ENCODE measurements around the gene CBR3.
A peak's percentile ranks its signal among the peaks of the same experiment; 100 is the strongest.
"Not testable (repeated sequence)": the region's sequence is repeated elsewhere in the genome, so short reads cannot be mapped to it uniquely, and the experiment has no call there.

Gene CBR3

DNA sequence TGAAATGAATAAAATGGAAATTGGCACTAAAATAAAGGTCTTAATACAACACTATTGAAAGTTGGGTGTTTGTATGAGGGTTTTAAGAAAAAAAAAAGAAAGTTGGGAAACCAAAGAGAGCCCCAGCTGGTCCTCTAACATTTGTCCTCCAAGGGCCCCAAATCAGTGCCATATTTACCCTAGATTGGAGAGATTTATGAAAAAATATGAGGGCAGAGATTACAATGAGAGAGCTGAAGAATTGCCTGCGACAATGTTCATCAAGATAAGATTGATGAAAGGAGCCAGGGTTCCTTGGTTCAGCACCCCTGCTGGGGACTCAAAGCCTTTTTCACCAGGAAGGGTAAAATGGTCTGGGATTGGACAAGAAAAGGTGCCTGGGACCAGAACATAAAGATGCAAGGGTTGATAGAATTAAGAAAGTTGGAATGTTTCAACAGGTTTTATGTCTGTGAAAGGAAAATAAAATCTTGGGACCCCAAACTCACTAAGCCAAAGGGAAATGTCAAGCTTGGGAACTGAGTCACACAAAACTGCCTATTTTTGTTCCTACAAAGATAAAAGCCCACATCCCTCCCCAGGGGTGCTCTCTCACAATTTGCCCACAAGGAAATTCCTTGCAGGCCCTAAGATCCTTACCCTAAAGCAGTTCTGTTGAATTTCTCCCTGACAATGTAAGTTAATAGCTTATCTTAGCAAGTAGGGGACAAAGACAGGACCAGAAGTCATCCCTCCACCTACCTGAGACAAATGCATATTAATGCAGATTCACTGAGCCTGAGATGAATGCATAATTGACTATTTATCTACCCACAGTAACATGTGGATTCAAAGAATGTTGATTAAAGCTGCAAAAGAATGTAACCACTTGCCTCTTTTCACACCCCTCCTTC lies 38.2 kb upstream of the CBR3 start:
- Mint-ChIP-seq H3K4me3 (no peak overlapping the region), H3K9me3 (peaks cover 34% of the 10 kb centered on the region), H3K27ac (no peak overlapping the region), H3K4me1 (peaks cover 41% of the 10 kb centered on the region), H3K27me3 (ENCODE audit: low read depth, poor library complexity) (peaks cover 21% of the 10 kb centered on the region), H3K36me3 (ENCODE audit: low read depth) (peaks cover 12% of the 10 kb centered on the region)
- no peak for DNase-seq
- TF ChIP-seq, protein P1, sequence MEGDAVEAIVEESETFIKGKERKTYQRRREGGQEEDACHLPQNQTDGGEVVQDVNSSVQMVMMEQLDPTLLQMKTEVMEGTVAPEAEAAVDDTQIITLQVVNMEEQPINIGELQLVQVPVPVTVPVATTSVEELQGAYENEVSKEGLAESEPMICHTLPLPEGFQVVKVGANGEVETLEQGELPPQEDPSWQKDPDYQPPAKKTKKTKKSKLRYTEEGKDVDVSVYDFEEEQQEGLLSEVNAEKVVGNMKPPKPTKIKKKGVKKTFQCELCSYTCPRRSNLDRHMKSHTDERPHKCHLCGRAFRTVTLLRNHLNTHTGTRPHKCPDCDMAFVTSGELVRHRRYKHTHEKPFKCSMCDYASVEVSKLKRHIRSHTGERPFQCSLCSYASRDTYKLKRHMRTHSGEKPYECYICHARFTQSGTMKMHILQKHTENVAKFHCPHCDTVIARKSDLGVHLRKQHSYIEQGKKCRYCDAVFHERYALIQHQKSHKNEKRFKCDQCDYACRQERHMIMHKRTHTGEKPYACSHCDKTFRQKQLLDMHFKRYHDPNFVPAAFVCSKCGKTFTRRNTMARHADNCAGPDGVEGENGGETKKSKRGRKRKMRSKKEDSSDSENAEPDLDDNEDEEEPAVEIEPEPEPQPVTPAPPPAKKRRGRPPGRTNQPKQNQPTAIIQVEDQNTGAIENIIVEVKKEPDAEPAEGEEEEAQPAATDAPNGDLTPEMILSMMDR (IDR thresholded peaks at IDR 0.05), result no peak

DNA sequence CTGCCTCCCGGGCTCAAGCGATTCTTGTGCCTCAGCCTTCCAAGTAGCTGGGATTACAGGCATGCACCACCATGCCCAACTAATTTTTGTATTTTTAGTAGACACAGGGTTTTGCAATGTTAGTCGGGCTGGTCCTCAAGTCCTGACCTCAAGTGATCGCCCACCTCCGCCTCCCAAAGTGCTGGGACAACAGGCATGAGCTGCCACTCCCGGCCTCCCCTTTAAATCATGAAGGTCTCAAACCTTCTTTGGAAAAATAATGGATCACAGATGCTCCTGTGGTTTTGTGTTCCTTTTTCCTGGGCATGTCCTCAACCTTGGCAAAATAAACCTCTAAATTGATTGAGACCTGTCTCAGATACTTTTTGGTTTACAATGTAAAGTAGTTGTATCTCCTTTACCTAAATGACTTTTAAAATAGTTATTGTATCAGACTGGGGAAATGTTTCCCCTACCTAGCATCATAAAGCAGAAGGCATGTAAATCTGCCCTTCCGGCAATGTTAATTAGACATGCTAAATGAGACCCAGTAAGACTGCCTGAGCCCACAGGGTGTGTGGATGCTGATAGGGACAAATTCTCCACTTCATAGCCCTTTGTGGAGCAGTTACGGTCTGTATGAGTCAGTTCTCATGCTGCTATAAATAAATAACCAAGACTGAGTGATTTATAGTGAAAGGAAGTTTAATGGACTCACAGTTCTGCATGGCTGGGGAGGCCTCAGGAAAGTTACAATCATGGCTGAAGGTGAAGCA lies 37.3 kb upstream of the CBR3 start:
- H3K9me3 Mint-ChIP-seq, result peaks cover 37% of the 10 kb centered on the region
- peaks cover 21% of the 10 kb centered on the region for H3K27me3 Mint-ChIP-seq (ENCODE audit: low read depth, poor library complexity)
- no peak overlapping the region for H3K4me3 Mint-ChIP-seq
- TF ChIP-seq, protein P1 (IDR thresholded peaks at IDR 0.05), result no peak
- DNase-seq, result no peak
- no peak overlapping the region for H3K27ac Mint-ChIP-seq
- peaks cover 41% of the 10 kb centered on the region for H3K4me1 Mint-ChIP-seq
- H3K36me3 Mint-ChIP-seq (ENCODE audit: low read depth), result peaks cover 12% of the 10 kb centered on the region

- Mint-ChIP-seq H3K27me3 (ENCODE audit: low read depth, poor library complexity) (peaks cover 21% of the 10 kb centered on the region), H3K27ac (no peak overlapping the region), H3K9me3 (peaks cover 35% of the 10 kb centered on the region), H3K36me3 (ENCODE audit: low read depth) (peaks cover 12% of the 10 kb centered on the region), H3K4me1 (peaks cover 41% of the 10 kb centered on the region), H3K4me3 (no peak overlapping the region)
- TF ChIP-seq, protein P1 (IDR thresholded peaks at IDR 0.05), result no peak
- no peak for DNase-seq
These were observed 36.7 kb upstream of the CBR3 start for GRCh38 chr21:36098182-36098532.

DNA sequence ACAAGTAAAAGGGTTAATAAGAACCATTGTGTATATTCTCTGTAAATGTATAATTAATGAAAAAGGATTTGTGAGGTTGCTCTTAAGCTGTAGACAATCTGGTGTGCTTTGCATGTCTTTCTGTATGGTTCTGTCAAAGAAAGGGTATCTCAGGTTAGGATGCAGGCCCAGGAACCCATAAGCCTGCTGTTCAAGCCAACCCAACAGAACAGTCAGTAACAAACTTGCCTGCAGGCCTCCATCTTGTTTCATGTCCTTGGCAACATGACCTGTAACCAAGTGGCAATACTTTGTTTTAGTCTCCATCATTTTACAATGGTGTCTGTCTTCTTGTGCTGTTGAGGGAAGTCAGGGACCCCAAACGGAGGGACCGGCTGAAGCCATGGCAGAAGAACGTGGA lies 35.9 kb upstream of the CBR3 start:
- peaks cover 21% of the 10 kb centered on the region for H3K27me3 Mint-ChIP-seq (ENCODE audit: low read depth, poor library complexity)
- no peak overlapping the region for H3K4me3 Mint-ChIP-seq

DNA sequence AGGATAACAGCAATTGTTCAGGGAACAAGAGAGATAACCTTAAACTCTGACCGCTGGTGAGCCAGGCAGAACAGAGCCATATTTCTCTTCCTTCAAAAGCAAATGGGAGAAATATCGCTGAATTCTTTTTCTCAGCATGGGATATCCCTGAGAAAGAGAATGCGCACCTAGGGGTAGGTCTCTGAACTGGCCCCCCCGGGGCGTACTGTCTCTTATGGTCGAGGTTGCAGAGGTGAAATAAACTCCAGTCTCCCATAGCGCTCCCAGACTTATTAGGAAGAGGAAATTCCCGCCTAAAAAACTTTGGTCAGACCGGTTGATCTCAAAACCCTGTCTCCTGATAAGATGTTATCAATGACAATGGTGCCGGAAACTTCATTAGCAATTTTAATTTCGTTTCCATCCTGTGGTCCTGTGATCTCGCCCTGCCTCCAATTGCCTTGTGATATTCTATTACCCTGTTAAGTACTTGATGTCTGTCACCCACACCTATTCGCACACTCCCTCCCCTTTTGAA lies 35.1 kb upstream of the CBR3 start:
- not testable (repeated sequence) for H3K27ac Mint-ChIP-seq; DNase-seq; H3K36me3 Mint-ChIP-seq (ENCODE audit: low read depth)
- Mint-ChIP-seq H3K9me3 (peaks cover 33% of the 10 kb centered on the region), H3K4me1 (peaks cover 48% of the 10 kb centered on the region), H3K27me3 (ENCODE audit: low read depth, poor library complexity) (peaks cover 28% of the 10 kb centered on the region), H3K4me3 (peak overlapping the region; percentile 24)

More for the DNA sequence above, 35.9 kb upstream of the CBR3 start:
- no peak for DNase-seq
- H3K36me3 Mint-ChIP-seq (ENCODE audit: low read depth), result peaks cover 4% of the 10 kb centered on the region
- peaks cover 31% of the 10 kb centered on the region for H3K9me3 Mint-ChIP-seq
- no peak overlapping the region for H3K27ac Mint-ChIP-seq
- peaks cover 41% of the 10 kb centered on the region for H3K4me1 Mint-ChIP-seq
- TF ChIP-seq, protein P1 (IDR thresholded peaks at IDR 0.05), result no peak

DNA sequence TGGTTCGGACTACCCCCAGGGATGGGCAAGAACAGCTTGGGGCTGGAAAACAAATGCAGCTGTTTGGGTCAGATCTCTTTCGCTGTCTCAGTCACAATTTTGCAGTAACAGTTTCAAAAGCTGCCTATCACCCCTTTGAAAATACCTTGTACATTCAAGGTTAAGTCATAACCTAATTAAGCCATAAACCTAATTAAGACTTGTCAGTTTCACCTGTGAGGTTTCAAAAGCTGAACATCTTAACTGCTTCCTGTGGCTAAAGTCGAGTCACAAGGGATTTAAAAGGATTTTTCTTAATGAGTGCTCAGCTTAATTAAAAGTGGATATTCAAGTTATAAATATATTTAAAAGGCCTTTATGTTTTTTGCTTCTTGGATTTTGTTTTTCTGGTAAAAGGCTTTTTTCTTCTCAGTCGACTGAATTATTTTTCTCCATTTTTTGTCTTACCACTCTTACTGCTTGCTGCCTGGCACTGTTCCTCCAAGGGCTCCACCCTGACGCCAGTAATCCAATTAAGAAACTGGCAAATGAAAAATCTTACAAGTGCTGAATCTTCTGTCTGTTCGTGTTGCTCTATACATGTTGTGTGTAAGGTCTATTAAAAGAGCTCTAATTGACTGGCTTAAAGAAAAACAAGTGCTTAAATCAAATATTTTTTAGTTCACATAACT lies 33.8 kb upstream of the CBR3 start:
- Mint-ChIP-seq H3K9me3 (peaks cover 23% of the 10 kb centered on the region), H3K4me1 (peaks cover 59% of the 10 kb centered on the region), H3K27me3 (ENCODE audit: low read depth, poor library complexity) (peaks cover 42% of the 10 kb centered on the region), H3K4me3 (no peak overlapping the region), H3K36me3 (ENCODE audit: low read depth) (peaks cover 5% of the 10 kb centered on the region), H3K27ac (no peak overlapping the region)
- TF ChIP-seq, protein P1 (IDR thresholded peaks at IDR 0.05), result no peak
- DNase-seq, result no peak
